Measurements from ENCODE around the gene CDCP1. TPM values are rescaled to one million over a fixed set of nuclear protein-coding genes. Genes with fewer than 3 reads are reported as not detected.

CDCP1 gene
- polyA plus RNA-seq, 3 donors, result 0.42 to 1.3 (median 0.52) TPM

DNA sequence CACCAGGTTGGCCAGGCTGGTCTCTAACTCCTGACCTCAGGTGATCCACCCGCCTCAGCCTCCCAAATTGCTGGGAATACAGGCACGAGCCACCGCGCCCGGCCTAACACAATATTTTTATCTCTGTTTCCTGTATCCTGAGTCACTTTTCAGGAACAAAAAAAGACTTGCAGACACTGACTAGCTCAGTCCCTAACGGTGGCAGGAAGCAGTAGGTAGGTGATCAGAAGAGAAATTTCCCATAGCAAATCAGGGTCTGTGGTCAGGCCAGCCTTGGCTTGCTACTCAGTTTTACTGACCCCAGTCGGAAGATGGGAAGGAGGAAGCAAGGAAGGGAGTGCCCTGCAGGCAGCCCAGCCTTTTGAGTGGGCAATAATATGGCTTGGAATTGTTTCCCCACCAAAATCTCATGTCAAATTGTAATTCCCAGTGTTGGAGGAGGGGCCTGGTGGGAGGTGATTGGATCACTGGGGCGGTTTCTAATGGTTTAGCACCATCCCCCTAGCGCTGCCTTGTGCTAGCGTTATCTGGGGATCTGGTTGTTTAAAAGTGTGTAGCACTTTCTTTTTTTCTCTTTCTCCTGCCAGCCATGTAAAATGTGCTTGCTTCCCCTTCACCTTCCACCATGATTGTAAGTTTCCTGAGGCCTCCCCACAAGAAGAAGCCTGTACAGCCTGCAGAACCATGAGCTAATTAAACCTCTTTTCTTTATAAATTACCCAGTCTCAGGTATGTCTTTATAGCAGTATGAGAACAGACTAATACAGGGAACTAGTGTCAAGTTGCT, 19.5 kb upstream of the CDCP1 start:
- peak in 2 of 3 donors; percentile 48 to 50 for DNase-seq
- WGBS (ENCODE audit: insufficient coverage), result 20% methylated on average over 5 of the region's 10 CpGs
- intact Hi-C loops (cut with micrococcal nuclease), result loop anchor here in 1 of 2 donors (1.0 to 5.0 kb wide), 4 partner anchors 42 to 1242 kb away; partner anchors contain the start of genes CCR5AS and CCRL2

DNA sequence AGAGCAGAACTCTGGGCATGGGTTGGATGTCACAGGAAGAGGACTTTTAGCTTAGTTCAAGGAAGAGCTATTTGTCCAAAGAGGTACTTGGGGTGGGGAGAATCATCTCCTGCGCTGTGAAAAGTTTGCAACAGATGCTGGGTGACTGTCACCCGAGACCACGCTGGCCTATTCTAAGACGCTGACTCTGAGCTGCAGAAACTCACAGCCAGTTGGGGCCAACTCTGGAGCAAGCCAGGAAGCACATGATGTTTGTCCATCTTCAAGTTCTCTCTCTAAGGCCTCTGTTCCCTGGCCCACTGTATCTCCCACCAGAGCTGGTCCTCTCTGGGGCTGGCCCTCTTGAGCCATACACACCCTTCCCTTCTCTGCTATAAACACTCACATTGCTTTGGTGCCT, 17.9 kb upstream of the CDCP1 start:
- H3K36me3 Mint-ChIP-seq, result peaks cover 0 to 3% of the 10 kb centered on the region in 2 donors
- H3K27me3 ChIP-seq (ENCODE audit: control insufficient read depth in 2 of 2, insufficient read depth in 2 of 2, low read length in 2 of 2), result no peaks in the 10 kb centered on the region
- H3K27ac ChIP-seq (ENCODE audit: low read depth in 1 of 2, low read length in 2 of 2), result peak overlapping the region in 1 of 2 donors; percentile 64
- intact Hi-C loops (cut with micrococcal nuclease), result no loop called here
- no peak overlapping the region for H3K4me3 Mint-ChIP-seq
- 16% methylated on average over 4 of the region's 4 CpGs for WGBS (ENCODE audit: insufficient coverage)
- peaks cover 54% of the 10 kb centered on the region for H3K4me1 Mint-ChIP-seq
- H3K27me3 Mint-ChIP-seq (ENCODE audit: low read depth in 3 of 3), result peaks cover 0 to 6% (median 1%) of the 10 kb centered on the region in 3 donors
- H3K4me3 ChIP-seq (replicated peaks in 1 of 3; ENCODE audit: low read depth in 2 of 3, low read length in 3 of 3), result no peak overlapping the region
- H3K9me3 Mint-ChIP-seq, result peaks cover 0 to 3% (median 0%) of the 10 kb centered on the region in 7 donors
- TF ChIP-seq, protein P1, sequence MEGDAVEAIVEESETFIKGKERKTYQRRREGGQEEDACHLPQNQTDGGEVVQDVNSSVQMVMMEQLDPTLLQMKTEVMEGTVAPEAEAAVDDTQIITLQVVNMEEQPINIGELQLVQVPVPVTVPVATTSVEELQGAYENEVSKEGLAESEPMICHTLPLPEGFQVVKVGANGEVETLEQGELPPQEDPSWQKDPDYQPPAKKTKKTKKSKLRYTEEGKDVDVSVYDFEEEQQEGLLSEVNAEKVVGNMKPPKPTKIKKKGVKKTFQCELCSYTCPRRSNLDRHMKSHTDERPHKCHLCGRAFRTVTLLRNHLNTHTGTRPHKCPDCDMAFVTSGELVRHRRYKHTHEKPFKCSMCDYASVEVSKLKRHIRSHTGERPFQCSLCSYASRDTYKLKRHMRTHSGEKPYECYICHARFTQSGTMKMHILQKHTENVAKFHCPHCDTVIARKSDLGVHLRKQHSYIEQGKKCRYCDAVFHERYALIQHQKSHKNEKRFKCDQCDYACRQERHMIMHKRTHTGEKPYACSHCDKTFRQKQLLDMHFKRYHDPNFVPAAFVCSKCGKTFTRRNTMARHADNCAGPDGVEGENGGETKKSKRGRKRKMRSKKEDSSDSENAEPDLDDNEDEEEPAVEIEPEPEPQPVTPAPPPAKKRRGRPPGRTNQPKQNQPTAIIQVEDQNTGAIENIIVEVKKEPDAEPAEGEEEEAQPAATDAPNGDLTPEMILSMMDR (IDR thresholded peaks at IDR 0.05), result no peak
- H3K9me3 ChIP-seq (replicated peaks in 1 of 2; ENCODE audit: control insufficient read depth in 1 of 2, insufficient read depth in 1 of 2, low read length in 2 of 2), result no peaks in the 10 kb centered on the region
- H3K27ac Mint-ChIP-seq, result peak overlapping the region; percentile 90 to 100 (median 94)
- no peaks in the 10 kb centered on the region for H3K36me3 ChIP-seq (replicated peaks in 1 of 2; ENCODE audit: control insufficient read depth in 1 of 2, insufficient read depth in 2 of 2, low read length in 2 of 2)
- no peak overlapping the region for H2AFZ ChIP-seq (ENCODE audit: insufficient read depth, low read depth, low read length, poor library complexity, severe bottlenecking)
- no peaks in the 10 kb centered on the region for H3K79me2 ChIP-seq (ENCODE audit: insufficient read depth, low read length)
- peaks cover 47 to 58% of the 10 kb centered on the region in 2 donors for H3K4me1 ChIP-seq (ENCODE audit: control insufficient read depth in 1 of 2, insufficient read depth in 2 of 2, low read length in 2 of 2)
- H4K20me1 ChIP-seq (ENCODE audit: insufficient read depth, low read length), result no peaks in the 10 kb centered on the region
- no peak overlapping the region for H3K4me2 ChIP-seq (replicated peaks; ENCODE audit: extremely low read depth, low read length, poor library complexity, severe bottlenecking)
- no peak overlapping the region for H3K9ac ChIP-seq (ENCODE audit: insufficient read depth, low read length, poor library complexity, severe bottlenecking)
- DNase-seq, result peak in 2 of 3 donors; percentile 21 to 51

More for the DNA sequence above, 19.5 kb upstream of the CDCP1 start:
- Histone ChIP-seq H3K27me3 (ENCODE audit: control insufficient read depth in 2 of 2, insufficient read depth in 2 of 2, low read length in 2 of 2) (no peaks in the 10 kb centered on the region), H3K27ac (ENCODE audit: low read depth in 1 of 2, low read length in 2 of 2) (peak overlapping the region in 1 of 2 donors; percentile 99), H4K20me1 (ENCODE audit: insufficient read depth, low read length) (no peaks in the 10 kb centered on the region), H3K9ac (ENCODE audit: insufficient read depth, low read length, poor library complexity, severe bottlenecking) (no peak overlapping the region), H3K4me1 (ENCODE audit: control insufficient read depth in 1 of 2, insufficient read depth in 2 of 2, low read length in 2 of 2) (peaks cover 47 to 69% of the 10 kb centered on the region in 2 donors), H2AFZ (ENCODE audit: insufficient read depth, low read depth, low read length, poor library complexity, severe bottlenecking) (no peak overlapping the region), H3K36me3 (replicated peaks in 1 of 2; ENCODE audit: control insufficient read depth in 1 of 2, insufficient read depth in 2 of 2, low read length in 2 of 2) (no peaks in the 10 kb centered on the region), H3K4me2 (replicated peaks; ENCODE audit: extremely low read depth, low read length, poor library complexity, severe bottlenecking) (no peak overlapping the region), H3K79me2 (ENCODE audit: insufficient read depth, low read length) (no peaks in the 10 kb centered on the region), H3K4me3 (replicated peaks in 1 of 3; ENCODE audit: low read depth in 2 of 3, low read length in 3 of 3) (no peak overlapping the region), H3K9me3 (replicated peaks in 1 of 2; ENCODE audit: control insufficient read depth in 1 of 2, insufficient read depth in 1 of 2, low read length in 2 of 2) (no peaks in the 10 kb centered on the region)
- Mint-ChIP-seq H3K36me3 (peaks cover 0 to 7% of the 10 kb centered on the region in 2 donors), H3K27me3 (ENCODE audit: low read depth in 3 of 3) (peaks cover 0 to 6% (median 1%) of the 10 kb centered on the region in 3 donors), H3K9me3 (peaks cover 0 to 3% (median 0%) of the 10 kb centered on the region in 7 donors), H3K27ac (peak overlapping the region; percentile 98 to 100 (median 100)), H3K4me1 (peaks cover 68% of the 10 kb centered on the region), H3K4me3 (peak overlapping the region in 1 of 2 donors; percentile 30)
- TF ChIP-seq, protein P1 (IDR thresholded peaks at IDR 0.05), result no peak
